ENCODE measurements around the gene HIVEP2. TPM values are rescaled to one million over a fixed set of nuclear protein-coding genes. Genes with fewer than 3 reads are reported as not detected.

Gene HIVEP2
- total RNA-seq, 1 experiment from 2014 or later: 4.2 TPM

GRCh38 chr6:142966294-142966693, 21.3 kb upstream of the HIVEP2 start:
- H4K5ac ChIP-seq (ENCODE audit: insufficient read length, low read depth, low read length): no peak overlapping the region
- H3K36me3 Mint-ChIP-seq (ENCODE audit: insufficient read depth in 1 of 3, low read depth in 3 of 3): no peaks in the 10 kb centered on the region
- H3K27me3 ChIP-seq (ENCODE audit: insufficient read depth, low read length): no peaks in the 10 kb centered on the region
- no peak overlapping the region for H3K23ac ChIP-seq (ENCODE audit: insufficient read length, low read depth, low read length)
- H3K4me1 Mint-ChIP-seq: no peaks in the 10 kb centered on the region
- no peak overlapping the region for H3K4me3 Mint-ChIP-seq
- no peak overlapping the region for H2BK20ac ChIP-seq (ENCODE audit: low read depth, low read length, poor library complexity, severe bottlenecking)
- H4K91ac ChIP-seq (ENCODE audit: insufficient read length, low read depth, low read length): no peak overlapping the region
- no peak overlapping the region for H2BK120ac ChIP-seq (ENCODE audit: low read depth, low read length, poor library complexity, severe bottlenecking)
- no peak overlapping the region for H2BK5ac ChIP-seq (ENCODE audit: insufficient read length, low read length)
- H2BK12ac ChIP-seq (ENCODE audit: insufficient read length, low read depth, low read length): no peak overlapping the region
- H3K4me1 ChIP-seq (ENCODE audit: insufficient read depth, low read length): no peaks in the 10 kb centered on the region
- no peaks in the 10 kb centered on the region for H3K9me3 ChIP-seq (ENCODE audit: control insufficient read depth, low read depth, low read length)
- no peak overlapping the region for H2AK5ac ChIP-seq (ENCODE audit: insufficient read length, low read length)
- H3K4ac ChIP-seq (ENCODE audit: low read depth, low read length): no peak overlapping the region
- no peak overlapping the region for H3K9ac ChIP-seq (ENCODE audit: extremely low read depth, insufficient read length, low read length)
- H3K4me2 ChIP-seq (ENCODE audit: insufficient read depth, insufficient read length, low read length): no peak overlapping the region
- H3K56ac ChIP-seq (ENCODE audit: insufficient read length, low read depth, low read length): no peak overlapping the region
- no peaks in the 10 kb centered on the region for H3K23me2 ChIP-seq (ENCODE audit: insufficient read length, low read depth, low read length, poor library complexity, severe bottlenecking)
- H3T11ph ChIP-seq (ENCODE audit: low read length): no peak overlapping the region
- no peak overlapping the region for H2BK15ac ChIP-seq (ENCODE audit: low read depth, low read length)
- H3K14ac ChIP-seq (ENCODE audit: insufficient read depth, low read length): no peak overlapping the region
- H3K27ac ChIP-seq (ENCODE audit: insufficient read length, low read depth, low read length): no peak overlapping the region
- DNase-seq: no peak
- no peak overlapping the region for H3K18ac ChIP-seq (ENCODE audit: insufficient read length, low read depth, low read length)
- no peak overlapping the region for H2AFZ ChIP-seq (ENCODE audit: low read length)
- WGBS (ENCODE audit: extremely low coverage, insufficient read length, low lambda C conversion rate): no CpG with 5 or more reads among the region's 1 CpG
- H3K79me2 ChIP-seq (ENCODE audit: insufficient read depth, low read length): no peaks in the 10 kb centered on the region
- H3K79me1 ChIP-seq (ENCODE audit: insufficient read depth, low read depth, low read length, poor library complexity, severe bottlenecking): no peaks in the 10 kb centered on the region
- no peaks in the 10 kb centered on the region; a peak in 1 of 5 replicates for H3K9me3 Mint-ChIP-seq
- H3K27ac Mint-ChIP-seq: no peak overlapping the region
- H3K27me3 Mint-ChIP-seq (ENCODE audit: low read depth): no peaks in the 10 kb centered on the region
- no peaks in the 10 kb centered on the region for H4K20me1 ChIP-seq (ENCODE audit: control insufficient read depth, insufficient read depth, insufficient read length)
- TF ChIP-seq CTCF (conservative IDR thresholded peaks at IDR 0.05): no peak
- H4K8ac ChIP-seq (replicated peaks; ENCODE audit: insufficient read length, low read depth, low read length): no peak overlapping the region
